Omental fat pad (tissue), 4 donors: ENCODE measurements around the gene DDX51. TPM values are rescaled to one million over a fixed set of nuclear protein-coding genes. Genes with fewer than 3 reads are reported as not detected.
"Not testable (repeated sequence)": the region's sequence is repeated elsewhere in the genome, so short reads cannot be mapped to it uniquely, and the experiment has no call there.

Experiments
- ATAC-seq: fragments of 150-250 bp; one replicate; pipeline ENCODE4 v1.9.1; 2016; ENCODE audit warnings: mild to moderate bottlenecking, moderate library complexity; ENCODE audit not compliant: low FRiP score
- DNase-seq: peaks from one replicate; pipeline ENCODE4 v3.0.0-alpha.2; 2019; ENCODE audit warnings: low spot score
- total RNA-seq, 4 donors: library from RNA; depleted of rRNA; stranded (reverse); fragments of >200 nt; gene quantifications; one replicate each; pipeline ENCODE4 v1.1.0, GENCODE V29; 2016
- TF ChIP-seq, protein P1 (sequence below), 3 donors: fragments of 450-650 bp; IDR thresholded peaks; one replicate each; pipeline ENCODE4 v1.5.1; 2016 to 2017; ENCODE audit warnings: antibody characterized with exemption in 3 of 3, mild to moderate bottlenecking in 3 of 3, moderate library complexity in 2 of 3

DDX51 gene
- total RNA-seq, 4 donors from 2014 or later = 6.5 to 32.2 (median 10.4) TPM

DNA sequence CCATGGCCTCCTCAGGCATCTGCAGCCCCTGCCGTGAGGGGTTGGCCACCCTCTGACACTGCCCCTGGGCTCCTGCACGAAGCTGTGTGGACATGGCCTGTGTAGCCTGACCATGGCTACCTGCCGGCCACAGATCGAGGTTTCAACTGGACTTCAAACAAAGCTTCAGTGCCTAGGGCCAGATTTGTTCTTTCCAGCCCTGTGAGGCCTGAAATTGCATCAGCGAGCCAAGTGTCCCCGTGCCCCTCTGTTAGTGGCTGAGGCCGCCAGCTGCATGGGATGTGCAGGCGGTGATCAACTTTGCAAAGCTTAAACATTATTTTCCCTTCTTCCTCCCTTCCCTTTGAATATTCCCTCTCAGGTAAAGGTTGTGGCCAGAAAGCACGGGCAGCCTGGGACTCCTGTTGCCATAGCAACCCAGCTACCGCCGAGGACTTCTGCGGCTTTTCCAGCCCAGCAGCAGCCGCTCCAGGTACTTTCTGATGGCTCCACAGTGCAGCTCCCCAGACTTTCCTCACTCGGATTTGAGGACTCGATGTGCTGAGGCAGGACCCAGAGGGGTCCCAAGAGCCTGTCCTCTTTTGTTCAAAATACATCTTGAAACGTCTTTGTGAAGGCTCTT is 35.8 kb downstream of the DDX51 start:
- DNase-seq (no peak), ATAC-seq (no peak)
- TF ChIP-seq, protein P1, sequence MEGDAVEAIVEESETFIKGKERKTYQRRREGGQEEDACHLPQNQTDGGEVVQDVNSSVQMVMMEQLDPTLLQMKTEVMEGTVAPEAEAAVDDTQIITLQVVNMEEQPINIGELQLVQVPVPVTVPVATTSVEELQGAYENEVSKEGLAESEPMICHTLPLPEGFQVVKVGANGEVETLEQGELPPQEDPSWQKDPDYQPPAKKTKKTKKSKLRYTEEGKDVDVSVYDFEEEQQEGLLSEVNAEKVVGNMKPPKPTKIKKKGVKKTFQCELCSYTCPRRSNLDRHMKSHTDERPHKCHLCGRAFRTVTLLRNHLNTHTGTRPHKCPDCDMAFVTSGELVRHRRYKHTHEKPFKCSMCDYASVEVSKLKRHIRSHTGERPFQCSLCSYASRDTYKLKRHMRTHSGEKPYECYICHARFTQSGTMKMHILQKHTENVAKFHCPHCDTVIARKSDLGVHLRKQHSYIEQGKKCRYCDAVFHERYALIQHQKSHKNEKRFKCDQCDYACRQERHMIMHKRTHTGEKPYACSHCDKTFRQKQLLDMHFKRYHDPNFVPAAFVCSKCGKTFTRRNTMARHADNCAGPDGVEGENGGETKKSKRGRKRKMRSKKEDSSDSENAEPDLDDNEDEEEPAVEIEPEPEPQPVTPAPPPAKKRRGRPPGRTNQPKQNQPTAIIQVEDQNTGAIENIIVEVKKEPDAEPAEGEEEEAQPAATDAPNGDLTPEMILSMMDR (IDR thresholded peaks at IDR 0.05) = no peak

DNA sequence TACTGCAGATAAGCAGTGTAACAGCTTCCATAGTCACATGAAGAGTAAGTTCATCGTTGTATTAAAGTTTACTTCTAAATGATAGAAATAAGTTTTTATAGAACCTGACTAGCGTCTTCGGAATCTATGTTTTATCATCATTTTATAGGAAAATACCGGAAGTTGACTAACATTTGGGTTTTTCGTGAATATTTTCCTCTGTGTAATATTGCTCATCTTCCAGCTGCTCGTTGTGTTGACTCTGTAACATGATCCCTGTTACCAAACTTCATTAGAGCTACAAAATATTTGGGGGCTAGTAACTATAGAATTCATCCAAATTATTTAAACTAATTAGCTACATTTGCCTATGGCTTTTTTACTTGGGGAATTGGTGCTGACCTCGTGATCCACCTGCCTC is 37.2 kb downstream of the DDX51 start:
- ATAC-seq = no peak
- DNase-seq = no peak
- TF ChIP-seq, protein P1 (IDR thresholded peaks at IDR 0.05) = no peak

GRCh38 chr12:132105467-132105866 is 38.7 kb downstream of the DDX51 start:
- TF ChIP-seq, protein P1 (IDR thresholded peaks at IDR 0.05) = no peak
- DNase-seq = no peak
- ATAC-seq = no peak

DNA sequence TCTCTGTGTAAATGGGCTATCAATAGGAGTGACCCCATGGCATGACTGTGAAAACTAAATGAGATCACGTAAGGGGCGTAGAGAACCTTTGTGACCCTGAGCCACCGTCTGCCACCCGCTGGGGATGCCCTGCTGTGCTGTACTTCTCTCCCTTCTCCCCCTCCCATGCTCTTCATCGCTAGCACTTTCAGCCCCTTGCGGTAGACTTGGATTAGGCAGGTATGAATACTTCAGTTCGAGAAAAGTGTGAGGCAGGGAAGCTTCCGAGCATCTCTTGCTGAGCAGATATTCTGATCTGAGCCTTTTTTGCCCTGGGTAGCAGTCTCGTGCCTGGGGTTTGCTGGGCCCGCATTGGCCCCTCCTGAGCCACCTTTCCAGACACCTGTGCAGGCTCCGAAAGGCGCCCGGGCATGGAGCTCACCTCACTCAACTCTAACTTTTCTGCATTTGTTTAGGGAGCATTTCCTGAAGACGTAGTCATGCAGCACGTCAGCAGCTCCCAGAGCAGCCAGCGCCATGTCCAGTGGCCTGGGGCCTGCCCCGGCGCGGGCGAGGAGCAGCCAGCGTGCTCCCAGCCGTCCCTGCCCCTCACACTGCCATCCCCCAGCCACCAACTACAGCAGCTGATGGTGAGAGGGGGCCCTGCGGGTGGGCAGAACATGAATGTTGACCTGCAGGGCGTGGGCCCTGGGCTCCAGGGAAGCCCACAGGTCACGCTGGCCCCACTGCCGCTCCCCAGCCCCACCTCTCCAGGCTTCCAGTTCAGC is 40.4 kb downstream of the DDX51 start:
- DNase-seq = no peak
- ATAC-seq = no peak
- TF ChIP-seq, protein P1 (IDR thresholded peaks at IDR 0.05) = no peak

DNA sequence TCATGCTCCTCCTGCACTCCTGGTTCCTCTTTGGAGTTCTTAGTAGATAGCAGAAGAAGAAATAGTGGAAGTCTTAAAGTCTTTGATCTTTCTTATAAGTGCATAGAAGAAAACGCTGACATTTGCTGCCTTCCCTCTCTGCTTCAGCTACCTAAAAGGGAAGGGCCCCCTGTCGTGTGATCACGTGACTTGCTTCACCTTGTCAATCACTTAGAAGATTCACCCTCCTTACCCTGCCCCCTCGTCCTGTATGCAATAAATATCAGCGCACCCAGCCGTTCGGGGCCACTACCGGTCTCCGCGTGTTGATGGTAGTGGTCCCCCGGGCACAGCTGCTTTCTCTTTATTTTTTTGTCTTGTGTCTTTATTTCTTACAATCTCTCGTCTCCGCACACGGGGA is 41.0 kb downstream of the DDX51 start:
- DNase-seq, ATAC-seq: not testable (repeated sequence)

DNA sequence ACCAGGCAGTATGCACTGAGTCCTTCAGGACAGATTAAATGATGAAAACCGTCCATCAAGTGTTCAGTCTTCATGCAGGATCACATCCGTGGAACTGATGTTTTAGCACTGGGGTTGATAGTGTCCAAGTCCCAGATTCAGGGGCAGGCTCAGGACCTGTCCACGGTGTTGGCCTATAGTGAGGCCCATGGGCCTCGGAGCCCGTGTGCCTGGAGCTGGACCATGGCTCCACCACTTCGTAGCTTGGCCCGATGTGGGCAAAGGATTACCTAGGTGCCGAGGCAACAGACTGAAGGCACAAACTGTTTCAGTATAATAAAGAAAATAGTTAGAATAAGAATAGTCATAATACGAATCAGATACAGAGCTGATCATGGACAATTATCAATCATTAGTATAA is 41.8 kb downstream of the DDX51 start:
- DNase-seq = no peak
- ATAC-seq = no peak
- TF ChIP-seq, protein P1 (IDR thresholded peaks at IDR 0.05) = no peak

DNA sequence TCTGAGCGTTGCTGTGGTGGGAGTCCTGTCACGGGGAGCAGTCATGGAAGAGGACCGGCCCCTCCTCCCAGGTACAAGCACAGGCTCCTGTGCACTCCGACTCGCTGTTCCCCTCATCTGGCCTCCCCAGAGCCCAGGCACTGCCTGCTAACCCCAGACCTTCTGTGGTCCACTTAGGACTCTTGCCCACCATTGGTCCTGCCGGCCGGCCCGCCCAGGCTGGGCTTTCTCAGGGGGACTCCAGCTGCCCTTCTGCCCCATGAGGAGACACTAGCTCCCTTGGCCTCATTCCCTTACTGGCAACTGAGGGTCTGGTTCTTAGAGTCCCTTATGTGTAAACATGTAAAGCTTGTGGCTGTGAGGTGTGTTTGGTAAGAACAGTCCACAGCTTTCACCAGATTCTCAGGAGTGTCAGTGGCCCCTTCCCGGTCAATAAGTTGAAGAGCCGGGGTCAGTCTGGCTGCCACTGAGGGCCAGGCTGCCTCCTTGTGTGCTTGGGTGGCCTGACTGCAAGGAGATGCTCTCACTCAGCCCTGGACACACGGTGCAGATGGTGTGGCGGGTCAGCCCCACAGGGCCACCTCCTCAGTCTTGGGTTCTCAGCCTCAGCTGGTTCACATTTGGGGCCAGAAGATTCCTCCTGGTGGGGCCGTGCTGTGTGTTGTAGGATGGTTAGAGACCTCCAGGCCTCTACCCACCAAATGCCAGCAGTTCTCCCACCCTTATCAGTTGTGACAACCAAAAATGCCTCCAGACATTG is 43.6 kb downstream of the DDX51 start:
- ATAC-seq = no peak

More for the DNA sequence above, 43.6 kb downstream of the DDX51 start:
- DNase-seq = no peak
- TF ChIP-seq, protein P1 (IDR thresholded peaks at IDR 0.05) = no peak
